Gastrocnemius medialis (tissue), 4 donors: Measurements from ENCODE around the gene DAB2IP.

Experiments
- CTCF ChIP-seq, 5 experiments: fragments of 450-650 bp in 3 of 5; fragments of 200-600 bp in 2 of 5; sonication (generic) in 2 of 5; IDR thresholded peaks in 4 of 5; conservative IDR thresholded peaks in 1 of 5; 1 replicate in 4 of 5; 2 replicates in 1 of 5; pipeline ENCODE4 v1.5.1; 2016 to 2019; ENCODE audit warnings: antibody characterized with exemption in 5 of 5, mild to moderate bottlenecking in 3 of 5, moderate library complexity in 3 of 5
- POLR2A ChIP-seq, 2 donors: fragments of 450-650 bp; IDR thresholded peaks; one replicate each; pipeline ENCODE4 v1.6.1; 2017; ENCODE audit warnings: antibody characterized with exemption in 2 of 2, mild to moderate bottlenecking in 2 of 2, moderate library complexity in 2 of 2

DNA sequence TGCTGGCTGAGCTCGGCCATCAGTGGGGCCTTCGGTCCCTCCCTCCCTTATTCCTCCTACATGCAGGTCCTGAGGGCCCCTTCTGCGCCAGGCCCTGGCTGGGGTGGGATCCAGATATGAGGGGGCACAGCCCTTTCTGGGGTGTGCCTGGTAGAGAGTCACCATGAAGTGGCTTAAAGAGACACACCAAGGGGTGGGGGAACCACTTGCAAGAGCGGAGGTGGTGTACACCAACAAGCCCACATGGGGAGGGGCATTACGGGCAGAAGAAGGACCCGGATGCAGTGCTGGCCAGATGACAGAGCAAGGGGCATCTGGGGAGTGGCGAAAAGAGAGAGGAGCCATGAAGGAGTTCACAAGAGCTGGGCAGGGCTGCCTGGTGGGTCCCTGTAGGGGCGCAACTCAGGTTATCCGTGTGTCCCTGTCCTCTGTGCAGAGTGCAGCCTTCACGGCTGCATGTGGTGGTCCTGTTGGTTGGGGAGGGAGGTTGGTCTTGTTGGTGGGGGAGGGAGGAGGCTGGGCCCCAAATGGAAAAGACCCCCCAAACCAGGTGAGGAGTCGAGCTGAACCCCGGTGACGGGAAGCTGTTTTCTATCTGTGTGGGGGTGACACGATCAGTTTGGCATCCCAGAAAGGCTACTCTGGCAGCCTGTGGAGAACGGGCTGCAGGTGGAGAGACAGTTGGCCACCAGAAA, 158.1 kb downstream of the DAB2IP start:
- TF ChIP-seq CTCF (IDR thresholded peaks at IDR 0.05 in 4 of 5, conservative IDR thresholded peaks at IDR 0.05 in 1 of 5) (no peak), POLR2A (IDR thresholded peaks at IDR 0.05) (no peak)
